Measurements from ENCODE around the gene DHRS7C.

DHRS7C gene

DNA sequence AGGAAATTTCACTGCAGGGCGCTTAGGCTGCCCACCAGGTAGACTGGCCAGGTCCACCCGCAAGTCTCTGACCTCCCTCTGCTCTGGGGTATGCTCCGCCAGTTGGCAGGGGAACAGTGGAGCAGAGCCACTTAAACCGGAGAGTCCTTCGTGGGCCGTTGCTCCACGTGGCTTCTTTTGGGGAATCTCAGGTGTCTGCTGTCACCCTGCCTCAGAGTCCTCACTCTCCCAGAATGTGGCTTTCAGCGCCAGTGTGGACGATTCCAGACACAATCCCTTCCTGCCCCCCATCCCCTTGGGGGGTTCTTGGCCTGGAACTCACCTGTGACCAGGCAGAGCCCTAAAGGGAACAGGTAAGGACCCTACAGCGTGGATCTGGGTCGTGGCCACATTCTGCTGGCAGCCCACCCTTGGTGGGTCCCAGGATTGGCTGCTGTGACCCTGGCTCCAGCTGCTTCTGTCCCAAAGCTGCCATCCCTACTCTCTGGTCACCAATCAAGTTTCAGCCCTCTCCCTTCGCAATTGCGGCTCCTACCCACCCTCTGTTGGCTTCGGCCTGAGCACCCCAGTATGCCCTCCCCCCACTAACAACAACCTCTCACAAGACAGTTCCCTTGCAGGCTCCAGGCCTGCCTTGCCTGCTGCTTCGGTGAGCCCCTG lies 22.2 kb downstream of the DHRS7C start:
- Histone ChIP-seq H3K36me3 (ENCODE audit: insufficient read depth, low read length) (no peaks in the 10 kb centered on the region), H3K4me3 (ENCODE audit: low read length) (no peak overlapping the region), H3K27me3 (ENCODE audit: insufficient read depth, low read length) (no peaks in the 10 kb centered on the region), H2AFZ (ENCODE audit: low read depth, low read length) (no peak overlapping the region), H3K9me3 (ENCODE audit: low read length) (no peaks in the 10 kb centered on the region), H3K4me1 (ENCODE audit: insufficient read depth, low read length) (no peaks in the 10 kb centered on the region)

DNA sequence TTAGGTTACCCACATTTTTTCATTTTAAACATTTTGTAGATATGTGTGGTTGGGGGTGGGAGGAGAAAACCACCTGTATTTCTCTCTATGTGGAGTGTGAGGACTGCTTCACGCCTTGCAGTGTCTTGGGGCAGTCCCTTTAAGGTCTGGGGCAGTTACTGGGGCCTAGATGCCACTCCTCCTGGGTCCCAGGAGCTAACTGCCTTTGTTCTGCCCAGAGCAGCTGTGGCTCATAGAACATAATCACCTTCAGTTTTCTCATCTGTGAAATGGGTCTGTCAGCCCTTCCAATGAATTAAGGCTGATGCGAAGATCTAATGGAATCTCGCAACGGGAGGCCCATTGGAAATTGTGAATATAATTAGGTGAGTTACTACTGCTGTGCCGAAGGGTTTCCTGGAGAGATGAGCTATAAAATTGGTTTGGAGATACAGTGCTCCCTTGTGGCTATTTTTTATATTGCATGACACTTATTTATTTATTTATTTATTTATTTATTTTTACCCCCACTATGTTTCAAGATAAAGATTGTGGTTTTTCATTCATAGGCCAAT lies 22.9 kb downstream of the DHRS7C start:
- Histone ChIP-seq H3K9me3 (ENCODE audit: low read length) (no peaks in the 10 kb centered on the region), H3K36me3 (ENCODE audit: insufficient read depth, low read length) (no peaks in the 10 kb centered on the region), H3K4me3 (ENCODE audit: low read length) (no peak overlapping the region), H3K4me1 (ENCODE audit: insufficient read depth, low read length) (no peaks in the 10 kb centered on the region), H2AFZ (ENCODE audit: low read depth, low read length) (no peak overlapping the region), H3K27me3 (ENCODE audit: insufficient read depth, low read length) (no peaks in the 10 kb centered on the region)

DNA sequence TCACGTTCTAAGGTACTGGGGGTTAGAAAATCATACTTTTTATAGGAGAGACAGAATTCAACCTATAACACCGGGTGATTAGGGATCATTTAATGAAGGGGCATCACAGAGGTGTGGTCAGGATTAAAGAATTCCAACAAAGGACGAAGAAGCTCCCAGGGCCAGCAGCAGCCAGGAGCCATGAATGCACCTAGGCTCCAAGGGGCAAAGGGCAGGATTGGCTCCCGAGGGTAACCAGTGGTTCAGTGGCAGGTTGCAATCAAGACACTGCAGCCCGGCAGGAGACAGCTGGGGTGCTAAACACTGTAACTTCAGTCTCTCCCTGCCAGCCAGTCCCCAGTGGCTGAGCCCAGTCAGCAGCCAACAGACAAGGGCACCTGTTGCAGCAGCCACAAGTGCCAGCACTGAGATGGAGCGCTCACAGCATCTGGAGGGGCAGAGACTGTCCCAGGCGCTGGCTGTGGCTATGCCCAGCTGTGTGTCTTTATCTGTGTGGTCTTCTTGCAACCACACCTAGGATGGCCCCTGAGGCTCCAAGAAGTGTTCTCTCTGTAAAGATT lies 23.9 kb downstream of the DHRS7C start:
- no peaks in the 10 kb centered on the region for H3K27me3 ChIP-seq (ENCODE audit: insufficient read depth, low read length)
- H3K4me1 ChIP-seq (ENCODE audit: insufficient read depth, low read length), result no peaks in the 10 kb centered on the region
- no peak overlapping the region for H3K4me3 ChIP-seq (ENCODE audit: low read length)
- no peaks in the 10 kb centered on the region for H3K9me3 ChIP-seq (ENCODE audit: low read length)
- no peaks in the 10 kb centered on the region for H3K36me3 ChIP-seq (ENCODE audit: insufficient read depth, low read length)
- H2AFZ ChIP-seq (ENCODE audit: low read depth, low read length), result no peak overlapping the region

DNA sequence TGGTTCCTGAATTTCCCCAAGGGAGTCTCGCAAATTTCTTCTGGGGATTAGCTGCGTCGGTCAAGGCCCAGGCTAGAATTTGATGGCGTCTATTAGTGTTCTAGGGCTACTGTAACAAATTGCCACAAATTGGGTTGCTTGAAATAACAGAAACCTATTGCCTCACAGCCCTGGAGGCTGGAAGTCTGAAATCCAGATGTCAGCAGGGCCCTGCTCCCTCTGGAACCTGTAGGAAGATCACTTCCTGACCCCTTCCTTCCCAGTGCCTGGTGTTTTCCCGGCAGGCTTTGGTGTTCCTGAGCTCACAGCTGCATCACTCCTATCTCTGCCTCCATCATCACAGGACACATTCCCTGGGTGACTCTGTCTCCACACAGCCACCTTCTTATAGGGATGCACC lies 24.4 kb downstream of the DHRS7C start:
- Histone ChIP-seq H3K27me3 (ENCODE audit: insufficient read depth, low read length) (no peaks in the 10 kb centered on the region), H3K36me3 (ENCODE audit: insufficient read depth, low read length) (no peaks in the 10 kb centered on the region), H3K4me1 (ENCODE audit: insufficient read depth, low read length) (no peaks in the 10 kb centered on the region), H3K9me3 (ENCODE audit: low read length) (no peaks in the 10 kb centered on the region), H2AFZ (ENCODE audit: low read depth, low read length) (no peak overlapping the region), H3K4me3 (ENCODE audit: low read length) (no peak overlapping the region)

DNA sequence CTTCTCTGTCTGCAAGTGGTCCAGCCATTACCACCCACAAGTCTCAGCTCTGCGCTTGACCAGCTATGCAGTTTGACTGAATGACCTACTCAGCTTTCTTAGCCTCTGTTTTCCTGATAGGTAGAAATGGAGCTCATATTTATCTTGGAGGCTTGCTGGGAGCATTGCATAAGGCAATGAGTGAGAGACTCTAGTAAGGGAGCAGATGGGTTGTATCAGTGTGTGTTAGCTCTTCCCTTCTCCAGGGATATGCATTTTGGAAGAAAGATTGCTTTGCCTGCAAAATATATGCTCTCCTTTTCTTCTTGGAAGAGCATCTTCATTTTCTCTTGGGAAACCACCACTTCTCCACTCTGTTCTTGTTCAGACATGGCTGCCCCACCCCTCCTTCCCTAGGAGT lies 26.1 kb downstream of the DHRS7C start:
- H3K4me1 ChIP-seq (ENCODE audit: insufficient read depth, low read length), result no peaks in the 10 kb centered on the region
- H3K4me3 ChIP-seq (ENCODE audit: low read length), result no peak overlapping the region
- H3K27me3 ChIP-seq (ENCODE audit: insufficient read depth, low read length), result no peaks in the 10 kb centered on the region

DNA sequence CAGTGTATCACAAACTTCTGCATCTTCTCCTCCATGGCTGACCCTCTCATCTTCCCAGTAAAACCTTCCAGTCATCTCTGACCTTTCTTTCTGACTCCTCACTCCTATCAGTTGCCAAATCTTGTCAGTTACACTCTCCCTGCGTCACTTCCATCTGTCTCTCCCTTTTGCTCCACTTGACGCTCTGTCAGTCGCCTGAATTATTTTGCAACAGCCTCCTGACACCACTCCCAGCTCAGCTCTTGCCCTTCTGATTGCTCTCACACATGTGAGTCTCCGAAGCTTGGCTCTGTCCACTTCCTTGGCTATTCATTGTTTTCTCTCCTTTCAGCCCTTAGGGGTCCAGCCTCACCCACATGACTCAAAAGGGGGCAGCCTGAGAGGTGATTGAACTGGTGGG lies 27.7 kb downstream of the DHRS7C start:
- Histone ChIP-seq H3K9me3 (ENCODE audit: low read length) (no peaks in the 10 kb centered on the region), H3K36me3 (ENCODE audit: insufficient read depth, low read length) (no peaks in the 10 kb centered on the region), H3K4me1 (ENCODE audit: insufficient read depth, low read length) (no peaks in the 10 kb centered on the region), H2AFZ (ENCODE audit: low read depth, low read length) (no peak overlapping the region), H3K4me3 (ENCODE audit: low read length) (no peak overlapping the region), H3K27me3 (ENCODE audit: insufficient read depth, low read length) (no peaks in the 10 kb centered on the region)

More for the DNA sequence above, 26.1 kb downstream of the DHRS7C start:
- H3K9me3 ChIP-seq (ENCODE audit: low read length), result no peaks in the 10 kb centered on the region
- no peaks in the 10 kb centered on the region for H3K36me3 ChIP-seq (ENCODE audit: insufficient read depth, low read length)
- H2AFZ ChIP-seq (ENCODE audit: low read depth, low read length), result no peak overlapping the region

DNA sequence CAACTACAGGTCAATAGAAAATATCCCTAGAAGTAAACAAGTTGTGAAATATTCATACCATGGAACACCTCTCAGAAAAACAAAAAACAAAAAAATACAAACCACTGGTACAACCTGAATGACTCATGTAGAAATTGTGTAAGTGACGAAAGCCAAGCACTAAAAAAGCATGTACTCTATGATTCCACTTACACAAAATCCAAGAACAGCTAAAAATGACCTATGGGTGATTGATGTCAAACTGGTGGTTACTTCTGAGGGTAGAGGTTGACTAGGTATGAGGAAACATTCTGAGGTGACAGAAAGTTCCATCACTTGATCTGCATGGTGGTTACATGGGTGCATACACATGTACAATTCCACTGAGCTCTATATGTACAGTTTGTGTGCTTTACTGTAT lies 31.1 kb downstream of the DHRS7C start:
- Histone ChIP-seq H3K4me3 (ENCODE audit: low read length) (no peak overlapping the region), H3K4me1 (ENCODE audit: insufficient read depth, low read length) (no peaks in the 10 kb centered on the region), H3K36me3 (ENCODE audit: insufficient read depth, low read length) (no peaks in the 10 kb centered on the region), H3K27me3 (ENCODE audit: insufficient read depth, low read length) (no peaks in the 10 kb centered on the region), H2AFZ (ENCODE audit: low read depth, low read length) (no peak overlapping the region), H3K9me3 (ENCODE audit: low read length) (no peaks in the 10 kb centered on the region)

DNA sequence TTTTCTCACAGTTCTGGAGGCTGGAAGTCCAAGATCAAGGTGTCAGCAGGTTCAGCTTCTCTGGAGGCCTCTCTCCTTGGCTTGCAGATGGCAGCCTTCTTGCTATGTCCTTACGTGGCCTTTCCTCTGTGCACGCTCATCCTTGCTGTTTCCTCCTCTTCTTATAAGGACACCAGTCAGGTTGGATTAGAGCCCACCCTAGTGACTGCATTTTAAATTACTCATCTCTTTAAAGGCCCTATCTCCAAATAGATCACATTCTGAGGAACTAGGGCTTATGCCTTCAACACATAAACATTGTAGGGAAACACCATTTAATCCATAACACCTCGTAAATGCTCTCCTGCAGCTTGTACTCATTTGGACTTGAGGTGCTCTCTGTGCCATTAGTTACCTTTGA lies 36.3 kb downstream of the DHRS7C start:
- no peak overlapping the region for H2AFZ ChIP-seq (ENCODE audit: low read depth, low read length)
- no peaks in the 10 kb centered on the region for H3K27me3 ChIP-seq (ENCODE audit: insufficient read depth, low read length)
- H3K36me3 ChIP-seq (ENCODE audit: insufficient read depth, low read length), result no peaks in the 10 kb centered on the region
- no peak overlapping the region for H3K4me3 ChIP-seq (ENCODE audit: low read length)
- H3K4me1 ChIP-seq (ENCODE audit: insufficient read depth, low read length), result no peaks in the 10 kb centered on the region
- no peaks in the 10 kb centered on the region for H3K9me3 ChIP-seq (ENCODE audit: low read length)

DNA sequence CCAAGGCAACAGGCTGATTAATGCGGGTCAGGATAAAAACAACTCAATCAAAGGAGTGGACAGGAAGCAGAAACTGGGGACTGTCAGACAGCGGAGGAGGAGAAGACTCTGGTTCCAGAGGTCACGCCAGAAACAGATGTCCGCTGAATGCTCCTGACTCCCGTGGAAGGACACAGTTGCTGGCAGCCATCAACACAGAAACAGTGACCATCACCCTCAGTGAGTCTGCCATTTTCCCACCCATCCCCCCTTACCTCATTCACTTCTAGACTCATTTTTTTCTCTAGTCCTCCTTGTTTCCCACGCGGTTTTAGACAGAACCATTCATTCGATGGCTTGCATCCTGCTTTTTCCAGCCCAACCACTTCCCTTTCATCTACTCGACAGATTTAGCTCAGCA lies 40.9 kb downstream of the DHRS7C start:
- Histone ChIP-seq H2AFZ (ENCODE audit: low read depth, low read length) (no peak overlapping the region), H3K4me1 (ENCODE audit: insufficient read depth, low read length) (no peaks in the 10 kb centered on the region), H3K36me3 (ENCODE audit: insufficient read depth, low read length) (no peaks in the 10 kb centered on the region), H3K4me3 (ENCODE audit: low read length) (no peak overlapping the region), H3K27me3 (ENCODE audit: insufficient read depth, low read length) (no peaks in the 10 kb centered on the region), H3K9me3 (ENCODE audit: low read length) (no peaks in the 10 kb centered on the region)

DNA sequence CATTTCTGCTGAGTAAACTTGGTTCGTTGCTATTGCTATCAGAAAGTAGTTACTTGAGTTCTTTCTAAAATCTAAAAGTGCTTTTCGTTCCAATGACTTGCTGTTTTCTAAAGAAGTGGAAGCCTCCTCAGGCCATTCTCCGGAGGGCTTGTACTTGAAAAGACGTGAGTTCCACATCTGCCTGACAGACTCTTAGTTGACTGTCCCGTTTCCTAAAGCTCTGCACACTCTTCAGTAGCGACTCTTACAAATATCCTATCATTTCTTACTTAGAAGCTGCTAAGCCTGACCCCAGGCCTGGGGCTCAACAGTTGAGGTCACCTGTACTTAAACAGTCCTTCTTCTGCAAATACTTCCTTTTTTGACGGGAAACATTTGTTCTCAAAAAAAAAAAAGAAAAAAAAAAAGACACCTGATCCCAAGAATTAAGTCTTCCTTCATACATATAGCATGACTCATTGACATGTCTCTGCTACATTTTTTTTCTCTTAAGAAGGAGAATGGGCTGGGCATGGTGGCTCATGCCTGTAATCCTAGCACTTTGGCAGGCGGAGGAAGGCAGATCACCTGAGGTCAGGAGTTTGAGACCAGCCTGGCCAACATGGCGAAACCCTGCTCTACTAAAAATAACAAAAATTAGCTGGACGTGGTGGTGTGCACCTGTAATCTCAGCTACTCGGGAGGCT lies 61.5 kb downstream of the DHRS7C start:
- no peak overlapping the region for H2AFZ ChIP-seq (ENCODE audit: low read depth, low read length)
- H3K9me3 ChIP-seq (ENCODE audit: low read length), result no peaks in the 10 kb centered on the region
- H3K27me3 ChIP-seq (ENCODE audit: insufficient read depth, low read length), result no peaks in the 10 kb centered on the region
- no peak overlapping the region for H3K4me3 ChIP-seq (ENCODE audit: low read length)
- no peaks in the 10 kb centered on the region for H3K36me3 ChIP-seq (ENCODE audit: insufficient read depth, low read length)
- peaks cover 13% of the 10 kb centered on the region for H3K4me1 ChIP-seq (ENCODE audit: insufficient read depth, low read length)

DNA sequence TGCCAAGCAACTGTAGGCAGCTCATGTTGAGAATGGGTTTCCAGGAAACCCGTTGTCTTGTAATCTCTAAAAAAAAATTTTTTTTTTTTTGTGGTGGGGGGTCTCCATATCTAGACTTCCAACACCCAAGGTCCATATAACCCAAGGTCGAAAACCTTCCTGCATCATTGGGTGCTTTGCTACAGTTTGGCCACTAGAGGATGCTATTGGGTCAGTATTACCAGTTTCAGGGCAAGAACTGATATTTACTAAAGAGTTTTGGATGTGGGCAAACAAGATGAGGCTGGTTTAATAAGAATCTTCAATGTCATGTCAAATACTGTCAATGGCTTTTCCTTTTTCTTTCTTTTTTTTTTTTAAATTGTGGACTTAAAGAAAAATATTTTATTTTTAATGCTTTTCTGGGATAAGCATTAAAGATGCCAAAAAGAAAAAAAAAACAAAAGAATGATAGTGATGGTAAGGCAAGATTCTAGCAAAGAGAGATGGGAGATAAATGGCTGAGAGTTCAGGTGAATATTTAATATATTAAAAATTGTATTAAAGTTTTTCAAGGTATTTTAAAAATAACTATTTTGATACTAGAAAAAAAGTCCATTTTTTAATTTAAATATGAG lies 62.2 kb downstream of the DHRS7C start:
- no peaks in the 10 kb centered on the region for H3K9me3 ChIP-seq (ENCODE audit: low read length)
- H3K27me3 ChIP-seq (ENCODE audit: insufficient read depth, low read length), result no peaks in the 10 kb centered on the region
- peaks cover 13% of the 10 kb centered on the region for H3K4me1 ChIP-seq (ENCODE audit: insufficient read depth, low read length)
- no peak overlapping the region for H3K4me3 ChIP-seq (ENCODE audit: low read length)
- no peaks in the 10 kb centered on the region for H3K36me3 ChIP-seq (ENCODE audit: insufficient read depth, low read length)
- H2AFZ ChIP-seq (ENCODE audit: low read depth, low read length), result no peak overlapping the region

DNA sequence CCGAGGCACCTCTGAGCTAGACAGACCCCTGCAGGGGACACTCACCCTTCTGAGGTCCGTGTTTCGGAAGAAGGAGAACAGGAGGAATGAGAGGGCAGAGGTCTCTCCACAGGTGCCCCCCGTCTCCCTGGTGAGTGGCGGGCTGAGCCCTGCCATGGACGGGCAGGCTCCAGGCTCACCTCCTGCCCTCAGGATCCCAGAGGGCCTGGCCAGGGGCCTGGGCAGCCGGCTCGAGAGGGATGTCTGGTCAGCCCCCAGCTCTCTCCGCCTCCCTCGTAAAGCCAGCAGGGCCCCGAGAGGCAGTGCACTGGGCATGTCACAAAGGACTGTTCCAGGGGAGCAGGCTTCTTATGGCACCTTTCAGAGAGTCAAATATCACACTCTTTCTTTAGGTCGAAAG lies 62.8 kb downstream of the DHRS7C start:
- Histone ChIP-seq H3K36me3 (ENCODE audit: insufficient read depth, low read length) (no peaks in the 10 kb centered on the region), H3K4me3 (ENCODE audit: low read length) (no peak overlapping the region), H3K27me3 (ENCODE audit: insufficient read depth, low read length) (no peaks in the 10 kb centered on the region), H3K9me3 (ENCODE audit: low read length) (no peaks in the 10 kb centered on the region), H2AFZ (ENCODE audit: low read depth, low read length) (no peak overlapping the region), H3K4me1 (ENCODE audit: insufficient read depth, low read length) (peaks cover 13% of the 10 kb centered on the region)

DNA sequence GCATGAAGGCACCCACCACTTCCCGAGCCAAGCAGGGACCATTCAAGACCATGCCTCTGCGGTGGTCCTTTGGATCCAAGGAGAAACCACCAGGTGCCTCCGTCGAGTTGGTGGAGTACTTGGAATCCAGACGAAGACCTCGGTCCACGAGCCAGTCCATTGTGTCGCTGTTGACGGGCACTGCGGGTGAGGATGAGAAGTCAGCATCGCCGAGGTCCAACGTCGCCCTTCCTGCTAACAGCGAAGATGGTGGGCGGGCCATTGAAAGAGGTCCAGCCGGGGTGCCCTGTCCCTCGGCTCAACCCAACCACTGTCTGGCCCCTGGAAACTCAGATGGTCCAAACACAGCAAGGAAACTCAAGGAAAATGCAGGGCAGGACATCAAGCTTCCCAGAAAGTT lies 63.4 kb downstream of the DHRS7C start:
- H3K27me3 ChIP-seq (ENCODE audit: insufficient read depth, low read length), result no peaks in the 10 kb centered on the region
- H3K36me3 ChIP-seq (ENCODE audit: insufficient read depth, low read length), result no peaks in the 10 kb centered on the region
- peaks cover 13% of the 10 kb centered on the region for H3K4me1 ChIP-seq (ENCODE audit: insufficient read depth, low read length)
- no peaks in the 10 kb centered on the region for H3K9me3 ChIP-seq (ENCODE audit: low read length)
- H3K4me3 ChIP-seq (ENCODE audit: low read length), result no peak overlapping the region
- H2AFZ ChIP-seq (ENCODE audit: low read depth, low read length), result no peak overlapping the region
